ENCODE measurements around the gene FMNL3.
"Not testable (repeated sequence)": the region's sequence is repeated elsewhere in the genome, so short reads cannot be mapped to it uniquely, and the experiment has no call there.

The FMNL3 gene

GRCh38 chr12:49713952-49714351, 6.7 kb upstream of the FMNL3 start:
- not testable (repeated sequence) for DNase-seq (ENCODE audit: low read depth in 2 of 2)

DNA sequence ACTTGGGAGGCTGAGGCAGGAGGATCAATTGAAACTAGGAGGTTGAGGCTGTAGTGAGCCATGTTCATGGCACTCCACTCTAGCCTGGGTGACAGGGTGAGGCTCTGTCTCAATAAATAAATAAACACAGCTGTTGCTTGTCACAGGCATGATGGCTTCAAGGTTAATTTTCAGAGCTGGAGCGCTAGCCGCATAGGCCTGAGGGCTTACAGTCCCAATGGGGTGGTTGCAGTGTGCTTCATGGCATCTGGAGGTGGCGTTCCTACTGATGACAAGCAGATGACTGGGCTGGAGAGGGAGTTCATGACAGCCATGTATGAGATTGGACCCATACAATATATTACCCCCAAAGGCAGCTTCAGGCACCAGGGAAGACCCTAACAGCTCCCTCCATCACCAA, 1.6 kb upstream of the FMNL3 start:
- no peak for DNase-seq (ENCODE audit: low read depth in 2 of 2)

GRCh38 chr12:49707812-49708147, 575 bp upstream of the FMNL3 start:
- DNase-seq (ENCODE audit: low read depth in 2 of 2), result no peak

DNA sequence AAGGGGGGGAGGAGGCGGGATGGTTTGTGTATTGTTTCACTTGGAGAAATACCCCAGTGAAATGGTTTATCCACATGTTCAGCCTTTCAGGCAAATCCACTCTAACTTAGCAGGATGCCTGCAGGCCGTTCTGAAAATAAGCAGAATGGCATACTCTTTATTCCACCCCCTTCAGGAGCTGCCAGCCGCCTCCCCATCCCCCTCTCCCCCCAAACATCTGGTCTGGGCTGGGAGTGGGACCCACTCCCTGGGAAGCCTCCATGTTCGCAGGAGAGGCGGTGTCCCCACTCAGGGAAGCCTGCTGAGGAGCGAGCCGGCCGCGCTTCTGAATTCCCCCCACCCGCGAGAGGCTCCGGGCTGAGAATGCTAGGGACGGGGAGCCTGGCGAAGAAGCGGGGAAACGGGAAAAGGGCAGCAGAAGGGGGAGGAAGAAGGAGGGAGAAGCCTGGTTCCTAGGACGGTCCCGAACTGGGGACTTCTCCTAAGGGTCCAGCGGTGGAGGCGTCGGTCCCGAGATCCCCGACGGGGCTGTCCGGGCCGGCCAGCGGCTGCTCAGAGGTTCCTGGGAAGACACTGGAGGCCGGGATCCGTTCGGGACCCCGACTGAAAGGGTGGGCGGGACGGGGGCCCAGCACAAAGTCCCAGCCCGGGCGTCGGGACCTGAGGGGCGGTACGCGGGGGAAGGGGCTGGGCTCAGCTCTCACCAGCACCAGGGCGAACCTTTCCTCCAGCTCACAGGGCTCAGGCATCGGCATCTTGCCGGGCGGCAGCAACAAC, 666 bp downstream of the FMNL3 start:
- DNase-seq (ENCODE audit: low read depth in 2 of 2), result no peak

DNA sequence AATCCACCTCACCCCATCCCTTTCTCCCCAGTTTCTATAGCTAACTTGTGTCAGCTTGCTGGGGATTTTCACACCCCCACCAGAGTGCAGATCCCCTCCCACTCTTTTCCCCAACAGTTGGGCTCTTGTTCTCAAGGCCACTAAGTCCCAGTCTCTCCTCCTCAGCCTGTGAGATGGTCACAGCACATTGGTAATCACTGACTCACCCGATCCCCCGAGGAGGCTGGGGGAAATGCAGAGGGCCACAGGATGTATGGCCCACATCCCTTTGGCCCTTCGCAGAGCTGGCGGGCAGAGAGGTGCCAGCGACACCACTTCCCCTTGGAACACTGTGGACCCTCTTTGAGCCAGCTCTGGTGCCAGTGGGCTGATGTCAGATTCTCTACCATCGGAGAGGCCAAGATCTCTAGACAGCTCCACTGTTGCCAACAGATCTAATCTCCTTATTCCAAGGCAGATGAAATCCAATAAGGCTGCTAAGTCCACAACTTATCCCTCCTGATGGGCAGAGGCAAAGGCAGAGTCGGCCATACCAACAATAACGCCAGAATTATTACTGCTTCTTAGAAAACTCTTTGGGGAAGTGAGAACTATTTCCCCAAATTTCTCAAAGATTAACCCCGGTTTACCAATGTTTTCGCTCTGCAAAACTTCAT, 1.6 kb downstream of the FMNL3 start:
- no peak for DNase-seq (ENCODE audit: low read depth in 2 of 2)

DNA sequence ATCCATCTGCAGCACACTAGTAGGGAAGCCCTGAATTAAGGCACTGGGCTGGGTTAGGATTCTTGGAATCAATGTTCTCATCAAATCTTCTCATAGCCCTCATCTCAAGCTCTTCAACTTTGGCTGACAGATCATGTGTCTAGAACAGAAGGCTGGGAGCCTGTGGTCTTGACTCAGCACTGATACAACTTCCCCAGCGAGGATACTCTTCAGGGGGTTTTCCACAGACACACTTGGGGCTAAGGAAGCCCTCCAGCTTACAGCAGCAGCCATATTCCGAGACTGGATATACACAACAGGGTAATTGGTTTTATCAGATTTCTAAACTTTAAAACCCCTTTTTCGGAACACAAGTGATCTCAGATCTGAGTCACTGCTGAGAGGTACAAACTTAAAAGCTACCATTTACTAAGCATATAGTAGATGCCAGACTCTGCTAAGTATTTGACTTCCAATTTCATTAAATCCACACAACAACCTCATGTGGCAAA, 3.5 kb downstream of the FMNL3 start:
- DNase-seq (ENCODE audit: low read depth in 2 of 2), result peak in 1 of 2 donors; percentile 31

DNA sequence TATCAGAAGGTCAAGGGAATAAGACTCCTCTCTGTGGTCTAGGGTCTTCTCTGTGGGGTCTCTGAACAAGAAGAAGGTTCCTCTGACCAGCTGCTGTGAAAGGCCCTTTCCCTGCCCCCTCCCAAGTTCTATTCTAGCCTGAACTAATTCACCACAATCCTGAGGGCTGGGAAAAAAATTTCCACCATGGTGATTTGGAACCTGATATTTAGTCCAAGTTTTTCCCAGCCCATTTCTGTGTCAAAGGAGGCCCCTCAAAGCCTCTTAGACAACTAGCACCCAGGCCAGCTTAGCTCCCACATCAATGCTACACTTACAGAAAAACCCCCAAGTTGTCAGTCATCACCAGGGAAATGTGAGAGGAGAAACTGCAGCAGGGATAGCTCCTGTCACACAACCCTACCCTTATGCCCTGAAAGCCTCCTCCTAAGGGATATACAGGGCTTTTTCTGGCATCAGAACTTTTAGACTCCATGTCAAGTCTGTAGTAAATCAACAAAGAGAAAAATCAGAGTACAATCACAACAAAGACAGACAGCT, 4.5 kb downstream of the FMNL3 start:
- no peak for DNase-seq (ENCODE audit: low read depth in 2 of 2)

- no peak for DNase-seq (ENCODE audit: low read depth in 2 of 2)
These were observed 5.2 kb downstream of the FMNL3 start for GRCh38 chr12:49702009-49702408.

- peak in 1 of 2 donors; percentile 8 for DNase-seq (ENCODE audit: low read depth in 2 of 2)
These were observed 8.3 kb downstream of the FMNL3 start for GRCh38 chr12:49698619-49699545.

DNA sequence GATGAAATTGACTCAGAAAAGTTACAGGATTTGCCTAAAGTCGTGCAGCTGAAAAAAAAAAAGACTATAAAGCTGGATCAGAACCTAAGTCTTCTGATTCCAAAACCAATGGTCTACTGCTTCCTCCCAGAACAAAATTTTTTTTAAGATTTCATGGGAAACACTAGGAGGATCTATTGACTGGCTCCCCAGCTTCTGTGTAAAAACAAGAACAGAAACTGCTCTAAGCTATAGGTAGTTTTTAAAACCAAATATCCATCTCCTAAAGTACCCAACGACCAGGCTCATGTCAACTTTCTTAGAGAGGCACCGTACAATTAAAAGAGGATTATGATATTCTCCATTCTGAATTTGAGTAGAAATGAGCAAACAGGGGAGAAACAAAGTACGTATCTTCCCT, 9.4 kb downstream of the FMNL3 start:
- no peak for DNase-seq (ENCODE audit: low read depth in 2 of 2)

GRCh38 chr12:49696723-49697122, 10.5 kb downstream of the FMNL3 start:
- DNase-seq (ENCODE audit: low read depth in 2 of 2), result no peak

DNA sequence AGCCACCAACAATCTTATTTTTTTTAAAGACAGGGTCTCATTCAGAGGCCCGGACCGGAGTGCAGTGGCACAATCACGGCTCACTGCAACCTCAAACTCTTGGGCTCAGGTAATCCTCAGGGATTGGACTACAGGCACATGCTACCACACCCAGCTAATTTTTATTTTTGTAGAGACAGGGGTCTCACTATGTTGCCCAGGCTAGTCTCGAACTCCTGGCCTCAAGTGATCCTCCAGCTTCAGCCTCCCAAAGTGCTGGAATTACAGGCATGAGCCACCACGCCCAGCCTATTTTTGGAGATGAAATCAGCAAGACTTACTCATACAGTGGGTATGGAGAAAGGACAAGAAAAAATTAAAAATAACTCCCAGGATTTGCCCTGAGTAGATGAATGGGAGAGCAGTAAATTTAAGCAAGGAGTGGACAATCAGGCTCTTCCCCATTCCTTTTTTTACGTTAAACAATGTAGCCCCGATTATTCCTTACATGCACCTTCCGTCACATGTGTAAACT, 13.2 kb downstream of the FMNL3 start:
- no peak for DNase-seq (ENCODE audit: low read depth in 2 of 2)

DNA sequence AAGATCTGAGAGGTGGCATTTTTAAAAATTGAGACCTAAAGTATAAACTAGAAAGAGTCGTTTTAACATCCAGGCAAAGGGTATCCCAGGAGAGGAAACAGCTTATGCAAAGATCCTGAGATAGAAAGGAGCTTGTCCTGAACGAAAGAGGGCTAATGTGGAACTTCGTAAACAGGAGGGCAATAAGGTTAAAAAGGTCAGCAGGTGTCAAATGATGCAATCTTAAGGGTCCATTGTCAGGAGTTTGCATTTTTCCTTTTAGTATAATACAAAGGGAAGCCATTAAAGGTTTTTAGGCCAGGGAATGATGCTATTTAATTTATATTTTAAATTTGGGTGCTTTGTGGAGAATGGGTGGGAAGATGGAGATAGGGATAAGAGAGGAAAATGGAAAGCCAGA, 14.4 kb downstream of the FMNL3 start:
- no peak for DNase-seq (ENCODE audit: low read depth in 2 of 2)

GRCh38 chr12:49689785-49690184, 17.4 kb downstream of the FMNL3 start:
- no peak for DNase-seq (ENCODE audit: low read depth in 2 of 2)

DNA sequence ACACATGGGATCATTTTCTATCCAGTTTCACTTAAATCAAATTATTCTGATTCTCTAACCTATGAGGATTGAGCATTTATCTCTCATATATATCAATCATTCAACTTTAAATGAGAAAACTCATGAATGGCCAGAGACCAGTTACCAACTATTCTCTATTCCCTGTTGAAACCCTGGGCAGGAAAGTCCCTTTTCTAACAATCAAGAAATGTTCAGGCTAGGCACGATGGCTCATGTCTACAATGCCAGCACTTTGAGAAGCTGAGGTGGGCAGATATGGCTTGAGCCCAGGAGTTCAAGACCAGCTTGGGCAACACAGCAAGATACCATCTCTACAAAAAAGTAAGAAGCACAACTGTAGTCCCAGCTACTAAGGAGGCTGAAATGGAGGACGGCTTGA, 18.0 kb downstream of the FMNL3 start:
- DNase-seq (ENCODE audit: low read depth in 2 of 2), result no peak

DNA sequence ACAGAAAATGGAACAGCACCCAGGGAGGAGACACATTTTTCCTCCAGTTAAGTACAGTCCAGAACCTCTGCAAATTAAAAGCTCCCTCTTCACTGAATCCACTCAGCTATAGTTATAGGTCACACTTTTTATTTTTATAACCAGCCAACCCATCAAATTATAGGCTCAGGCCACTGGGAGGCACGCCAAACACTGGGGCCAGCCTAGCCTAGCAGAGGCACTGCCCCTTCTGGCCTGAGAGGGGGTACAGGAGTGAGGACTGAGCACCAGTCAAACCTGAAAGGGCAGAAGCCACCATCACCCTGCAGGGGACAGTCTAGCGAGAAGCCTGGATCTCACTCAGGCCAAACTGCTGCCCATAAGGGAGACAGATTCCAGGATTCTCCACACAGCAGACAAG, 19.3 kb downstream of the FMNL3 start:
- no peak for DNase-seq (ENCODE audit: low read depth in 2 of 2)

- no peak for DNase-seq (ENCODE audit: low read depth in 2 of 2)
These were observed 22.8 kb downstream of the FMNL3 start for GRCh38 chr12:49684310-49684854.

- DNase-seq (ENCODE audit: low read depth in 2 of 2), result no peak
These were observed 23.5 kb downstream of the FMNL3 start for GRCh38 chr12:49683599-49684309.

DNA sequence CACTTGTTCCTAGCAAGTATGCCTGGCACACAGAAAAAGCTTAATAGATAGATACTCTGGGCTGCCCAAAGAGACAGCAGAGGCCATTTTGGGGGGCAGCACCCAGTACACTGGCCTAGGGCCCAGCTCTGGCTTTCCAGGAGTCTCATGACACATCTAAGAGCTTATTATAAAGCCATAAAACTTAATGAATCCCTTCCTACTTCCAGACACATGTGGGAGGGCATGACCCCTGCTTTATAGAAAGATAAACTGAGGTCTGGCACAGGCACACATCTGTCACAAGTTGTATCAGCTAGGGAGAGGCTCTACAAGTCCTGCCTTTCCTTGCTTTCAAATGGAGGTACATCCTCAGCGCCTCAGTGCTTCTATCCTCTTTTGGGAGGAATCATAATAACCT, 27.1 kb downstream of the FMNL3 start:
- no peak for DNase-seq (ENCODE audit: low read depth in 2 of 2)

DNA sequence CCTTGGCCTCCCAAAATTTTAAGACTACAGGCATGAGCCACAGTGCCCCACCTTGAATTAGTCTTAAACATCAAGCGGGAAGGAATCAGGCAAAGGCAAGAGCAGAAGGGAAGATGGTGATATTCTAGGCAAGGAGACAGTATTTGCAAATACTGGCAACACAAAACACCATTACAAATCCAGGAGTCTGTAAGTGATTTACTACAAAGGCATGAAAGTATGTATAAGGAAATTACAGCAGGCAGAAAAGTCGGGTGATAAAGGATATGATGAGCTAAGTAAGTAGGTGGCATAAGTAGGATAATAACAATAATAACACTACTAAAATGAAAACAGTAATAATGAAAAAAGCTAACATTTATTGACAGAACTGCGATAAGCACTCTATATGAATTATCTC, 28.5 kb downstream of the FMNL3 start:
- no peak for DNase-seq (ENCODE audit: low read depth in 2 of 2)

DNA sequence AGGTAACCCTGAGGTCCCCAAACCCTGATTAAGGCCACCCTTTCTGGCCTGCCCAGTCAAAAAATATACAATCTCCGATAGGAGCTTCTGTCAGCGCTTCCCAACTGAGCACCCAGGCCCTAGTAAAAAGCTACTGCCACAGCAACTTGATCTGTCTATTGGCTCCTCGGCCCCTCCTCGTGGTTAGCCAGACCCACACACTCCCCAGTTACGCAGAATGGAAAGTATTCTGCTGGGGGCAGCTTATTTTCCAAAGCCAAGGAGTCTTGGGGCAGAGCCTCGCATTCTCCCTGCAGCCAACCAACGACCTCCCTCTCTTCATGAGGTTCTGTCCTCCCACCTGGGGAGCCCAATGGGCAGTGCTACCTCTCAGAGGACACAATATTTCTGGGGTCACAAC, 32.1 kb downstream of the FMNL3 start:
- no peak for DNase-seq (ENCODE audit: low read depth in 2 of 2)

Data from stimulated activated CD4-positive, alpha-beta T cell treated with anti-CD3 and anti-CD28 coated beads, Interleukin-1b, Interleukin-23, amount 100 ng/mL, for 4 hours (primary cell).